ENCODE results near the gene IL1RL1.
A peak's percentile ranks its signal among the peaks of the same experiment; 100 is the strongest.

Gene IL1RL1

DNA sequence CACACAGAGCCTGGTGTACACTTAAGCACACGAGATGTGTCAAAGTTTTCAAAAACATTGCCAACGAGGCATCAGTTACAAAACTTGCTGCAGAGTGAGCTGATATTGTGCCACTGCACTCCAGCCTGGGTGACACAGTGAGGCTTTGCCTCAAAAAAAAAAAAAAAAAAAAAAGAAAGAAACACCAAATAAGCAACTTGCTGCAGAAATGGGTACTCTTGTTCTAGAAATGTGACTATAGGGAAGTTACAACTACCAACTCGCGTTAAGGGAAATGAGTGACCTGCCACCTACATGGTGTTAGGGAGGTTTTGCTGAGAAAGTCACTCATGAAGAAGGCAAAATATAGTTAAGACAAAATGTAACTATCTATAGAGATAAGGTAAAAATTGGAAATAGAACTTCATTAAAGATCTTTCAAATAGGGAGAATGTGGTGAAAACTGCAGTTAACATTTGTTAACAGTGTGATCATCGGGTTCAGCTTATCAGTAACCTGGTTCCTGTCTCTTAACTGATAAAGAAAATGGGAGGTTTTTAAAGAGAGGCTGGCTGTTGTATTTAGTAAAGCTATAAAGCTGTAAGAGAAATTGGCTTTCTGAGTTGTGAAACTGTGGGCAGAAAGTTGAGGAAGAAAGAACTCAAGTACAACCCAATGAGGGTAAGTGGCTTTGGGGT, at the start of gene IL1RL1:
Gene IL1RL1 (plus strand): TSS at position 600 of the 677 bp plus-strand sequence. CDS start 26,702 bp downstream, outside the sequence.
- DNase-seq (ENCODE audit: low spot score) = no peak

DNA sequence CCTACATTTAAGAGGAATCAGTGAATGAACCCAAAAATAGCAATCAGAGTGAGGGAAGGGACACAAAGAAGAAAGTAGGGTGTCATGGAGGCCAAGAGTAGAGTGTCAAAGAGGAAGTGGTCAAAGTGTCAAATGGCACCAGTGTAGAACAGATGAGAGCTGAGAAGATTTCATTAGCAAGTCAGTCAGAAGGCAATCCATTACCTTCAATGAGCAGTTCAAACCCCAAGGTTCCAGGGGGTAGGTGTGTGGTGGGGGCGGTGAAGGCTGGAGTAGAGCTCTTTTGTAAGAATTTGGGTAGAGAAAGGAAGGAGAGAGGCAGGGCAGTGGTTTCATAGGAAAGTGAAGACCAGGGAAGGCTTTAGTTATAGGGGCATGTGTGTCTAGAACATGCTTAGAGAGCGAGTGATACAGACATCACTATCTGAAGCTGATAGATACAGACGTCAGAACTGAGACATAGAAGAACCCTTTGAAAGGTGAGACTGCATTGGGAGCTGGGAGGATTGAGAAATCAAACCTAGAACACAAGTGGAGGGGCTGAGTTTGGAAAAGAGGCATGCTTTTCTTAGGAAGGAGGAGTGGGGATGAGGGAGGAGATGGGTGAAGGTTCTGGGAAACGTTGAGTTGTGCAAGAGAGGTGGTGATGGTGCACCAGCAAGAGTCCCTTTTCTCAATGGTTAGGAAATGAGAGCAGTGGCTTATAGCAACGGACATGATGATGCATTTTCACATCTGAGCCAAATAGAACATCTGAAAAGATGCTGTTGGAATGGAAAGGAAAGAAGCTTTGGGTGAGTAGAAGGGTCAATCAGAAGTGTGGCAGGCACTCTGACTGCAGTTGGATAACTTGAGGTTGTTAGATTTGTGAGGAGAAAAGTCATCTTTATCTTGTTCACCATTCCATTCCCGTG, 48.9 kb upstream of the IL1RL1 start:
- no peak for DNase-seq (ENCODE audit: low spot score)

DNA sequence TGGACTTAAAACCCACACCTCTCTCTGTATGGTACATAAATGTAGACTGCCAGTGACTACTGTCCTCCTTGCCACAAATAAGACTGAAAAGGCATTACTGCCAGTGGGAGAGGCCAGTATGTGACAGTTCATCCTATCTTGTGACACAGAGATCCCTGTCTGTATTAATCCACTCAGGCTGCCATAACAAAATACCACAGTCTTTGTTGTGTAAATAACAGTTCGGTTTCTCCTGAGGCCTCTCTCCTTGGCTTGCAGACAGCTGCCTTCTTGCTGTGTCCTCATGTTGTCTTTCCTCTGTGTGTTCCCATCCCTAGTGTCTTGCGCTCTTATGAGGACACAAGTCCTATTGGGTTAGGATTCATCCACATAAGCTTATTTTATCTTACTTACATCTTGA, 46.4 kb upstream of the IL1RL1 start:
- no peak for DNase-seq (ENCODE audit: low spot score)

DNA sequence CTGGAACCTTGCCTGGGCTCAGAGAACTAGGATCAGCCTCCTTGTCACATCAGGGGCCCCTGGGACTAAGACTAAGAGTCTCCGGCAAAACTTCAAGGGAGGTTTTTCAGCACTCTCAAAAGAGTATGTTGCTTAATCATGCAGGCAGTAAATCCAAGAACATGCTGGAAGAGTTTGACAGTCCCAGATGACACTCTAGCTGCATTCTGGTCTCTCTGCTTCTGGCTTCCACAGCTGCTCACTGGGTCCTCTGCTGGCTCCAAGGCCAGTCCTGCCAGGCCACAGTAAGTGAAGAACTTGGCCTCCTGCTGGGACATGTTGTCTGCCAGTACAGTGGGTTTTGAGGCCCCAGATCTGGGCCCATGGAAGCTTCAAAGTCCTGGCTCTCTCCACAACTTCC, 45.2 kb upstream of the IL1RL1 start:
- no peak for DNase-seq (ENCODE audit: low spot score)

DNA sequence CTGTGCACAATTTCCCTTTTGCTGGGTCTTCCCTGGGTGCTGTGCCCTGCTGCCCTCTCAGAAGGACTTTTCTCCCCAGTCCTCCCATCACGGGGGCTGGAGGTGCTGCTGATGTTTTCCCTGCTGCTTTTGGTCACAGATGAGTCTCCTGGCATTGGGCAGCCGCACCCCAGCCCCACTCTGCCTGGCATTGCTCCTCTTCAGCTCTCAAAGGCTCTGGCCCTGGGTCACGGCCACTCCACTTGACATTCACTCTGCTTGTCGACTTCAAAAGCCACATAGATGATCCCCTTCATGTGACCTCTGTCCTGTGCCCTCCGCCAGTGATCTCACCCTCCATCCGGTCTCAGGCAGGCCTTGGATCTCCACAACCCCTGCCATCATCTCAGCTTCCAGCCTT, 43.6 kb upstream of the IL1RL1 start:
- no peak for DNase-seq (ENCODE audit: low spot score)

DNA sequence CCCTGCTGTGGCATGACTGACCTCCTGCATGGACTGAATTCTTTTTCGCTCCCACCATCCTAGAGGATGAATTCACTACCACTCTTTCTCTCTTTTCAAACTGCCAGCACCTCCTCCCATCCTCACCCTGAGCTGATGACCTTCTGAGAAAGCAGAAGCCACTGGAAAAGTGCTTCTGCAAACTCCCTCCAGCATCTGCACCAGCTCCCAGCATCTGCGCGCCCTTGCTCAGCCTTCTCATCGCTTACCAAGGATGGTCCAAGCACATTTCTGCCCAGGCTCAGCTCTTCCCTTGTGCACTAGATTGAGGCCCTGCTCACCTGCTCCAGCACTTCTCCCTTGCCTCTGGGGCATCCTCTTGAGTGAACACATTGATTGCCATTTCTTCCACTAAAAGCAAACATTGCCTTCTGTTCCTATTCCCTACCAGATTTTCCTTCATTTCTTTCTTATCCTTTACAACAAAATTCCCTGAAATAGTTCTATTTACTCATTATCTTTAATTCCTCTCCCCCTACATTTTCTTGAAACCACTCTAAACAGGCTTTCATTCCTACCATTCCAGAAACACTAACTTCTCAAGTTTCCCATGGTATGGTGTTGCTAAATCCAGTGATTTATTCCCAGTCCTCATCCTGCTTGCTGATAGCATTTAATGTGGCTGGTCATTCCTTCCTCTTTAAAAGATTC, 42.7 kb upstream of the IL1RL1 start:
- DNase-seq (ENCODE audit: low spot score) = no peak

DNA sequence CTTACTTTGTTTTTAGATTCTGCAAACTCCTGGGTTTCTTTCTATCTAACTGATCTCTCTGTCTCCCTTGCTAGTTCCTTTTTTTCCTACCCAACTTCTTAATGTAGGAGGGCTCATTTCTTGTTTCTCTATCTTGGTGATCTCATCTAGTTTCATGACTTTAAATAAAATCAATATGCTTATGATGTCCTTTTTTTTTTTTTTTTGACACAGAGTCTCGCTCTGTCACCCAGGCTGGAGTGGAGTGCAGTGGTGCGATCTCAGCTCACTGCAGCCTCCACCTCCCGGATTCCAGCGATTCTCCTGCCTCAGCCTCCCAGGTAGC, 42.2 kb upstream of the IL1RL1 start:
- no peak for DNase-seq (ENCODE audit: low spot score)

DNA sequence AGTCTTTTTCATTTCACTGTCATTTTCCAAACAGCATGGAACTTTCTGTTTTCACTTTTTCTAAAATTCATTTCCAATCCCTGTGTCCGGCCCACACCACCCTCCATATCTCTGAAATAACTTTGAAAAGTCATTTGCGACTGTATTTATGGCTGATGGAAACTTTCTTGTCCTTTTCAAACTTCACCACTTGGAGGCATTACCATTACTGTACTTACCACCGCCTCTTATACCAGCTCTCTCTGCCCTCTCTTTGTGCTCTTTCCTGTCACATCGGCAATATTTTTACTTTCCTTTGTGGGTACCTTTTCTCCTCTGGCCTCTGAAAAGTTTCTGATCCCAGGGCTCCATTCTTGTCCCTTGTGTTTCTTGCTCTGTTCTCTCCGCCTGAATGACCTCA, 39.5 kb upstream of the IL1RL1 start:
- DNase-seq (ENCODE audit: low spot score) = no peak

DNA sequence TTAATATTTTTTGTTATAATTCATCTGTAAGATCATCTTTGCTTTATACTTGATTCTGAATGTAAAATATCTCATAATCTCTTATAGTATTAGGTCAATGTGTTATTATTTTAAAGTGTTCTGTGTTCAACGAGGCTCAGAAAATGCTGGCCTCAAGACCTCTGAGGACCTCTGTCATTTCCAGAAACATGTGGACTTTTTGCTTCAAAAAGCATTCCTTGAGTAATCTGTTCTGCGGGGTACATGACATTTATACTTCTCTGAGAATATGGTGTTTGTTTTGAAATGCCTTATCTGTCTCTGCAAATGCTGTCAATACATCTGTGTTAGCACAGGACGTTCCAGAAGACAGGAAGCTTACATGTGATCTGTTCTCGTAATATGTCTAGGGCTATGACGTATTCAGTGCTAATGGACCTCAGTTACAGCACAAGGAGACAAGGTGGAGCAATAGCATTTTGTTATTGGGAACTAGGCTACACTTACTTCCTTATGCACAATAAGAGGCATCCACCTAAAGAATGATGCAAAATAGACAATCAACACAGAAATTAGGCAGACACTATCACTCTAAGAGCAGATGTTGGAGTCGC, 37.6 kb upstream of the IL1RL1 start:
- DNase-seq (ENCODE audit: low spot score) = no peak

DNA sequence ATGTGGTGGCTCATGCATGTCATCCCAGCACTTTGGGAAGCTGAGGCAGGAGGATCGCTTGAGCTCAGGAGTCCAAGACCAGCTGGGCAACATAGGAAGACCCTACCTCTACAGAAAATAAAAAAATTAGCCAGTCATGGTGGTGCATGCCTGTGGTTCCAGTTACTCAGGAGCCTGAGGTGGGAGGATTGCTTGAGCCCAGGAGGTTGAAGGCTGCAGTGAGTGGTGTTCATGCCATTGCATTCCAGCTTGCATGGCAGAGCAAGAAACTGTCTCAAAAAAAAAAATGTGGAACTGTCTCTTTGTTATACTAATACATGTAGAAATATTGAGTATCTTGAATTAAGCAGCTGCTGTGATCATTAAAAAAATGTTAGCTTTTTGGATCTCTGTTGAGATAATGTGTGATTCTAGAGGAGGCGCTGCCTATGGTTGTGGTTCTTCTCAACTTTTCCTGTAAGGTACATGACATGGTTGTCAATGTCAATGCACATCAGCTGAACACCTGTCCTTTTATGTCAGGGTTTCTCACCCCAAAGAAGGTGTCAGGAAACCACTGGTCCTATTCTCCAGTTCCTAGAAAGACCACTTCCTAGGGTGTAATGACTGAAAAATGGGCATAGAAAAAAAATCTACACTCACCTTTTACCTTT, 34.7 kb upstream of the IL1RL1 start:
- DNase-seq (ENCODE audit: low spot score) = no peak

DNA sequence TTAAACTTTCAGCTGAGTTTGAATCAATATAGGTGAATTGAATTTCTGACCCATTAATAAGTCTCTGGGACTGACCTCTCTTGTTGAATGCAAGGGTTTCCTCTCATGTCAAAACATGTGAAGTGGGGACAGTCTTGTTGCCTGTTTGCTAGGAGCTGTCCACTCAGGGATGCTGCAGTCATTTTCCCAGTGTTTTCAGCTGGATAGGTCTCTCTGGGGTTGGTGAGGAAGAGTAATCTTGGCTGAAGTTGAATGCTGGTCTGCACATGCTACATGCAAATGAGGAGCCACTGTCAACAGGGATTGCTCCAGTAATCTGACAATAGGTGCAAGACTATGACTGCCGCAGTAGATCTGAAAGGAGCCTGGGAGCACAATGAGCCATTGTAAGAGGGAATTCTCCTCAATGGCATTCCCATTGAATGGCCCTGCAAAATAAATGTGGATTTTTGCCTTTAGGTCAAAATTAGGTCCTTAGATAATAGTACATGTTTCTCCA, 34.1 kb upstream of the IL1RL1 start:
- DNase-seq (ENCODE audit: low spot score) = no peak

DNA sequence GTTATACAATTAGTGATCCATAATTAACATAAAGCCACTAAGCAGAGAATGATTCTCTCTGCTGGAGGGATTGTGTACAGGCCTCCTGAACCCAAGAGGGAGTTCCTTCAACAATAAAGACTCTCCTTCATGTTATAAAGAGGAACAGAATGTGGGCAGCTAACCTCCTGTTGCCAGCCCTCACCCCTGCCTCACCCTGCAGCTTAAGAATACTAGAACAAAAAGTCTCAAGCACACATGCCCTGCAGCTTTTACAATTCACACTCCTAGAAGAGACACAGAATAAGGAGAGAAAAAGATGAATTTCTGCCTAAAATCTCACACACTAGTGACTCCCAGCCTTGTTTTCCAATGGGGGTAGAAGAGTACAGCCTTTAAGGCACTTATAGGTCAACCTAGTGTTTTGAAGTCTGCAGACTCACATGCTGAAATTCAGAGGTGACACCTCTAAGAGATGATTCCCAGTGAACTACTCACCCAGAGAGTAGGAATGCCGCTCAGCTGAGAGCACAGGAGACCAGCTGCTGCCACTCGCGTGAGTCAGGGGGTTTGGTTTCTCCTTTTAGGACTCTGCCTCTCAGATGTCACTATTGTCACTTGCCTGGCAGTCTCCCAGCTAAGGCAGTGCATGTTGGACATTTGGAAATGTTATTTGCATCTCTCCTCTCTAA, 32.5 kb upstream of the IL1RL1 start:
- peak; percentile 56 for DNase-seq (ENCODE audit: low spot score)

DNA sequence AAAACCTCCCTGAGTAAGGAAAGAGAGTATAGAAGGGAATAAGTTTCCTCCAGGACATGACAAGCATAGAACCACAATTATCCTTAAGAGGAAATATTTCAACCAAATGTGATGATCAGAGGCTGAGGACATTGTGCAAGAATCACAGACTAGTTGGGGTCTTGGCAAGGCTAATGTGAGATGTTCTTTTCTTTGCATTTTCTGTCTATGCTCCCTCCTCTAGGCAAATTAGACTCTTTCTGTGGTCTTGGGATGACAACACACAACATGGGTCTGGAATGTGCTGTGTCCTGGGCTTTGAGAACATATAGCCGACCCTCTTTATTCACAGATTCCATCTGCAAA, 32.0 kb upstream of the IL1RL1 start:
- DNase-seq (ENCODE audit: low spot score) = no peak

DNA sequence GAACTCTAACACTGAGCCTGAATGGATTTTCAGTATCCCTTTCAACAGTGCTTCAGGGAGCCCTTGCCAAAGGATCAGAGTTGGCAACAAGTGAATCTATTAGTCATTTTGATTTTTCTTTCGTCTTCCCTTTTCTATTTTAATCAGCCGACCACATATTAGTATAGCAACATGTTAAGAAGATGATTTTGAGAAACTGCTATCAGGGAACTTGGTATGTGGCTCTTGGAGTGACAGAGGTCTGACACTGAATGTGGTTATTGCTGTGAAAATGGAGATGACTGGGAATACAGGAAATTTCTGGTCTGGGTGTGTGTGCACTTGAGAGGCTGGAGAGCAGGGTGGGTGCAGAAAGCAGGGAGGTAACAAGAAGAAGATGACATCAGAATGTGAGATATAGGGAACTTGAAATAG, 28.7 kb upstream of the IL1RL1 start:
- no peak for DNase-seq (ENCODE audit: low spot score)

DNA sequence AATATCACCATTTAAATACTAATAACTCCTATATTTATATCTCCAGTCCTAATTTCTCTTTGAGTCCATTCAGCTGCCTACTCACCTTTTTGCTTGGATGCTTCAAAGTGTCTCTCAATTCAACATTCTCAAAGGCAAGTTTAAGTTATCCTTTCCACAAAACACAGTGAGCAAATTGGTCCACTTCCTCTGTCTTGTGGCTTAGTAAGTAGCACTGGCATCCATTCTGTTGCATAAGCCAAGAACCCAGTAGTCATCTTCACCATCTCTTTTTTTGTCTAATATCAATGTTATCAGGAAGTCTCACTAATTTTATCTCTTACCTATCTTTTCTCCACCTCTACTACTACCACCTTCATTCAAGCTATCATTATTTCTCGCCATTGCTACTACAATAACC, 27.4 kb upstream of the IL1RL1 start:
- no peak for DNase-seq (ENCODE audit: low spot score)

DNA sequence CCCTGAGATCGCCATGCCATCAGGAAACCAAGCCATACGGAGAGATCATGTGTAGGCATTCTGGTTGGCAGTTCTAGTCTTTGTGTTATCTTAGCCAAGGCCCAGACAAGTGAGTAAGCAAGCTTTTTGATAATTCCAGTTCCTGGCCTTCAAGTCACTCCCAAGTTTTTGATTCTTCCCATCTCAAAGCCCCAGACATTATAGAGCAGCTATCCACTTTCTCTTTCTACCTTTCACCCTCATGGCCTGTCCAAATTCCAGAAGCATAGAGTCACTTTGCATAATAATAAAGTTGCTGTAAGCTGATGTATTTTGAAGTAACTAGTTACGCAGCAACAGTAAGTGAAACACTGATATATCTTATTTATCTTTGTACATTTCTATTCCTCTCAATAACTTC, 26.8 kb upstream of the IL1RL1 start:
- peak; percentile 23 for DNase-seq (ENCODE audit: low spot score)

DNA sequence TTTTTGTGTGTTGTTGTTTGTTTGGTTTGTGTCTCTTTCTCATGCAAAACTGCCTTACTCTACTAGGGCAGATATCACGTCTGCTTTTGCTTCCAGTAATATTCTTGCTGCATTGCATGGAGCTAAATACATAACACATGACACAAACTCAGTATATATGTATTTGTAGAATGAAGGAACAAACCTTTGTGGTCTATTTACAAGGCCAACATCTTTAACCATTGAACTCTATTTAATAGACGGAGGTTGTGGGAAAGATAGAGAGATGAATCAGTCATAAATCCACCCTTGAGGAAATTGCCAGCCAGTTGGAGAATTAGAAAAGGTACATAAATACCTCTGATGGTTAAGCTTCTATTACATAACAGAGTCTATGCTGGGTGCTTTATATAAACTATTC, 26.0 kb upstream of the IL1RL1 start:
- DNase-seq (ENCODE audit: low spot score) = no peak

DNA sequence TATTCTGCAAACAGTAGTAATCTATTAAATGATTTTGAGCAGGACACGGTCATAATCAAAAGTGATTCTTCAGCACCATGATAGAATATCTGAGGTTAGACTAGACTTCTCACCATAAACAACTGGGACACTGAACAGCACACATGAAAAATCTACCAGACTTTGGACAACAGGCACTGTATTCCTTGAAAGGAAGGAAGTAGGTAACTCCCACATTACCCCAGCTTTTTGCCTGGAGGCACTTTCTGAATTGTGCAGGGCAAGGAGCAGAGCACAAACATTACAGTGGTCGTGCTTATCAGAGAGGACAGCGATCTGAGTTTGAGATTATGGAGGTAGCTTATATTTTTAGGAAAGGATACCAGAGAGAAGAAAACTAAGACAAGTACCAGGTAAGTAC, 25.3 kb upstream of the IL1RL1 start:
- DNase-seq (ENCODE audit: low spot score) = no peak

DNA sequence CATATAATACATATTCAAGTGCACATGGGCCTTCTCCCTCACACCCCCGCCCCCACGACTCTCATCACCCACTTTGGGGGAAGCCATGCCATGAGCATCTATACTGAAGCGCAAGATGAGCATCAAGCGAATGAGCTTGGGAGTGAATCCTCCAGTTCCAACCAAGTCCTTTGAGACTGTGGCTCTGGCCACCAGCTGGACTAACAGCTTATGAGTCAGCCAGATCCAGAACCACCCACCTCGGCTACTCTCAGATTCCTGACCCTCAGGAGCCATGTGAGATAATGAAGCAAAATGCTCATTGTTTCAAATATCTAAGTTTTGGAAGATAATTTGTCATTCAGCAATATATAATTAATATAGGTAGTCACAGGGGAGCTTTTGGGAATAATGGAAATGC, 22.2 kb upstream of the IL1RL1 start:
- no peak for DNase-seq (ENCODE audit: low spot score)

DNA sequence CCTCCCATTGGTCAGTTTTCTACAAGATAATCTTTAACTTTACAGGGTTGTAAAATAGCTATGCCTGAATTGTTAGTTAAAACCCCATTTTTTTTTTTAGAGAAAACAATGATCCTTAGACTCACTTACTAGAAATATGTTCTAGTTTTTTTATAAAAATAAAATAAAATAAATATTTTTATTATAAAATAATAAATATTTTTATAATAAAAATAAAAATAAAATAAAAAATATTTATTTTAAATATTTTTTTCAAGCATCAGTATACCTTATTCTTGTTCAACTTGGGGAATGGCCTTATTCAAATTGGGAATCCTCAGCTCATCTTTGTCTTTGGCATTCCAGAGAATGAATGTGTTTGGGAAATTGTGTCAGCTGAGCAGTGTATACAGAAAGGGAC, 20.8 kb upstream of the IL1RL1 start:
- no peak for DNase-seq (ENCODE audit: low spot score)

DNA sequence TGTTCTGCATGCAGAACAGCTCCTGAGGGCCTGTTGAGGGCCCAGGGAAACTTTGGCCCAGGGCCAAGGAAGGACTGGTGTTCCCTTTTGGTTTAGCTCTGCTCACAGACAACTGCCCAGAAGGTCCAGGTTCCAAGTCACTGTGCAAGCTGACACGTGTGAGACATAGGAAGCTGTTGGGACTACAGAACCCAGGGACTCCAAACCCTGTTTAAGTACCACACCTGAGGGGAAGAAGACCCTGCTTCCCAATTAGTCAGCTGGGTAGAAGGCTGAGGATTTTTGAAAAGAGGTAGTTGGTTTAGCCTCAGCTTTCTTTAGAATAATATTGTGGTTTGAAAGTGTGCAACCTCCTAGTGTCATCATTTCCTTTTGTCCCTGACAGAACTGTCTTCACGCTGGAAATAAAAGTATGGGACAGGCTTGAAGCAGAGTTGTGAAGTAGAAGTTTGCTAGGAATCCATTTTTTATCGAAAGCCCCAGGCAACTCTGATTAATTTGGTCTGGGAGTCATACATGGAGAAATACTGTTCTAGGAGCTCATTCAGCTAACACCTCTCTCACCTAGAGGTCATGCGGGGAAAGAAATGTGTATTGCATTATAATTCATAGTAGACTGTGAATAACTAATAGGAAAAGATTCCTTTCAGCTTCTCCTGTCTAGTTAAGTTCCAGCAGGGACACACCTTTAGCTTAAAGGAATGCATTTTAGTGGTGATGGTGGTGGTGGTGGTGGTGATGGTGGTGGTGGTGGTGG, 19.9 kb upstream of the IL1RL1 start:
- DNase-seq (ENCODE audit: low spot score) = no peak

All from kidney tubule cell (primary cell).